Large intestine (tissue), 3 donors: ENCODE measurements around the gene SLC6A15. TPM values are rescaled to one million over a fixed set of nuclear protein-coding genes. Genes with fewer than 3 reads are reported as not detected.

Source experiments
- DNase-seq, 2 donors: peaks; one replicate each; pipeline versions ENCODE4 v3.0.0 to v3.0.0-alpha.2; 2013
- H3K27ac ChIP-seq: one replicate; pipeline ENCODE4 v1.5.1; 2013; ENCODE audit warnings: low read length
- H3K27me3 ChIP-seq: 2 replicates; pipeline ENCODE4 v1.6.1; 2013; ENCODE audit warnings: low read length; ENCODE audit not compliant: control insufficient read depth, insufficient read depth
- H3K36me3 ChIP-seq: 2 replicates; pipeline ENCODE4 v1.6.1; 2013; ENCODE audit warnings: low read length; ENCODE audit not compliant: control insufficient read depth, insufficient read depth
- H3K4me1 ChIP-seq: one replicate; pipeline ENCODE4 v1.6.1; 2013; ENCODE audit warnings: low read length; ENCODE audit not compliant: control insufficient read depth, insufficient read depth
- H3K4me3 ChIP-seq: one replicate; pipeline ENCODE4 v1.5.1; 2013; ENCODE audit warnings: low read length
- H3K9me3 ChIP-seq: one replicate; pipeline ENCODE4 v1.6.1; 2013; ENCODE audit warnings: mild to moderate bottlenecking, low read depth, low read length, moderate library complexity; ENCODE audit not compliant: control insufficient read depth
- WGBS: methylation state at CpG from one replicate; pipeline ENCODE4 v1.1.5; 2013; ENCODE audit warnings: low lambda C conversion rate; ENCODE audit not compliant: insufficient coverage; 5-methylcytosine and 5-hydroxymethylcytosine counted together
- polyA plus RNA-seq: library from polyadenylated mRNA; unstranded; fragments of 120-200 nt; gene quantifications from one replicate; pipeline ENCODE4 v1.2.1, GENCODE V29; 2013

SLC6A15 gene
- polyA plus RNA-seq, 1 donor, result 1.8 TPM

DNA sequence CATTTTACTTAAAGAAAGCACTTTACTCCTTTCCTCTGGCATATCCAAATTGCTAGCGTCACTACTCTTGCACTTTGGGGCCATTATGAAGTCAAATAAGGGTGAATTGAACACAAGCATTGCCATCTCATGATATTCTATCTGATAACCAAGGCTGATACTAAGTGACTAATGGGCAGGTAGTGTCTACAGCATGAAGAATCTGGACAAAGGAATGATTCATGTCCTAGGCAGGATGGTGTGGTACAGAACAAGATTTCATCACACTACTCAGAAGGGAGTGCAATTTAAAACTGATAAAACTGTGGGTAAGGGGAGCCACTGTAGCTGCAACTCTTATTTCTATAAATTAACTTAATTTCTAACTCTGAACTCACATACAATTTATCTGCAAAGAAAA lies 7.7 kb upstream of the SLC6A15 start:
- Histone ChIP-seq H3K4me1 (no peaks in the 10 kb centered on the region), H3K9me3 (no peaks in the 10 kb centered on the region), H3K27ac (no peak overlapping the region), H3K4me3 (no peak overlapping the region), H3K27me3 (no peaks in the 10 kb centered on the region), H3K36me3 (no peaks in the 10 kb centered on the region)
- DNase-seq, result no peak
- no CpG with 5 or more reads among the region's 1 CpG for WGBS

DNA sequence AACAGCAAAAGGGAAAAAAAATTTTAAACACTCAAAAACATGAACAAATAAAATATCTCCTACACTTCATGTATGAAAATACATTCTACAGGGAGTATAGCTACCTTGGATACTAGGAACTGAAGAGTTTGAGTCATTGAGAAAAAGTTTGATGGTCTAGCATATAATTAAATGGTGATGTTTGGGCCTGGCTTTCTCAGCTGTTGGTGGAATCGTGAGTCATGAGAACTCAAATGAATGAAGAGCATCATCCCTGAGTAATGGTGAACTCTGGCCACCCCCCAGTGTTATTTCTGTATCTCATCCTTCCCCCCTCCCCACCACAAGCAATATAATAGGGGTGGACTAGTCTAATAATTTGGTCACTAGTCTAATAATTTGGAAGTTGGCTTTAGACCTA lies 6.7 kb upstream of the SLC6A15 start:
- Histone ChIP-seq H3K36me3 (no peaks in the 10 kb centered on the region), H3K9me3 (no peaks in the 10 kb centered on the region), H3K4me1 (no peaks in the 10 kb centered on the region), H3K27me3 (peaks cover 4% of the 10 kb centered on the region), H3K4me3 (no peak overlapping the region), H3K27ac (no peak overlapping the region)
- no CpG with 5 or more reads among the region's 1 CpG for WGBS
- no peak for DNase-seq

DNA sequence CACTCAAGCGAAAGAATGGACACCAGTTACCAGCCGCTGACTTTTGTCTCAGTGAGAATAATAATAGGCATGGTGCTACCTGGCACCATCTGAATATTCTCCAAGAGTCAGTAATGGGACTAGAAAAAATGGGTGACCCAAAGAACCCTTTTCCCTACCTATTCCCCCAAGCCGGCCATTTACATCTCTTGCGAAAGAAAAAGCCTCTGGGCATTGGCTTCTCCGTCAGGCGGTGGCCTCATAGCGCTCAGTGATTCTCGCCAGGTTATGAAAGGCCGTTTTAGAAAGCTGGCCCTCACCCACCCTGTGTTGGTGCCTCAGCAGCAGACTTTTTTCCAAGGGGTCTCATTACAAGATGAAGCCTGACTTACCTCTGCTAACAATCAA lies 523 bp upstream of the SLC6A15 start:
- DNase-seq, result peak in 1 of 2 donors; percentile 2
- H3K27ac ChIP-seq, result no peak overlapping the region
- peak overlapping the region; percentile 47 for H3K4me3 ChIP-seq
- H3K36me3 ChIP-seq, result no peaks in the 10 kb centered on the region
- H3K9me3 ChIP-seq, result no peaks in the 10 kb centered on the region
- peaks cover 3% of the 10 kb centered on the region for H3K4me1 ChIP-seq
- peaks cover 43% of the 10 kb centered on the region for H3K27me3 ChIP-seq
- 0% methylated on average over 2 of the region's 9 CpGs for WGBS

DNA sequence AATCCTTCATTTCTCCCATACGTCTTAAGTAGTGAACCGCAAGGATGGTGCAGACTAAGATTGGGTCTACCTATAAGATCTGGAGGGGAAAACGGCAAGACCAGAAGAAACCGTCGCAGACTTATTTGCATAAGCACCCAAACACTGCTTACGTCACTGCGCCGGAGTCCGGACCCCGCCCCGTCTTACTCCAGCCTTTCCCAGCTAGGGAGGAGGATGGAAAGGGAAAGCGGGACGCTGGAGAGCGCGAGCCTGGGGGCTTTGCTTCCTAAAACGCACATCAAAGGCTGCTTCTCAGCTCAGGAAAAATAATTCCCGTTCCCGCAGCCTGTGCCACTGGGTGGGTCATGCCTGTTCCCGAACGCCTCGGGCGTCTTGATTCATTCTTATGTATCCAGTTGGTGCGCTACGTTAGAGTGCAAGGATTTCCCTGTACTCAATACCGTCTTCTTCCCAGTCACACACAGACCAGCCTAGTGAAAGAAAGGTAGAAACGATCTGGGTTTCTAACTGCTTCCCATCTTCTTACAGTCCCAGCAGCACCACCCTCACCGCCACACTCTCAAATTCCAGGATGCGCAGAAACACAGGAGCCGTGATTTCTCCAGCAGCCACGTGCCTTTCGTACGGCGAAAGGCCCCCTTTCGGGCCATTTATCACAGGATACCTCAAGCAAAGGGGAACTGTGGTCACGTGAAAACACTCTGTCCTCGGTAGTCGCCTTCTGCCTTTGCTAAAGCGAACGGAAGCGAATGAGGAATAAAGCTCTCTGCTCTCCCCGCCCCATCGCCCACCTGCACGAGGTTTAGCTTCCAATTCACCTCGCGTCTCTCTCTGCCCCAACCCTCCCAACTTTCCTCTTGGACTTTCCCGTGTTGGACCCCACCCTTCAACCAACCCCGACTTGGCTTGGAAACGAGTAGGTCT lies 1.1 kb downstream of the SLC6A15 start:
- Histone ChIP-seq H3K27me3 (peaks cover 43% of the 10 kb centered on the region), H3K9me3 (no peaks in the 10 kb centered on the region), H3K4me3 (peak overlapping the region; percentile 47), H3K4me1 (peaks cover 3% of the 10 kb centered on the region), H3K27ac (peak overlapping the region; percentile 46), H3K36me3 (no peaks in the 10 kb centered on the region)
- peak; percentile 17 to 46 for DNase-seq
- WGBS, result 0% methylated on average over 3 of the region's 48 CpGs

DNA sequence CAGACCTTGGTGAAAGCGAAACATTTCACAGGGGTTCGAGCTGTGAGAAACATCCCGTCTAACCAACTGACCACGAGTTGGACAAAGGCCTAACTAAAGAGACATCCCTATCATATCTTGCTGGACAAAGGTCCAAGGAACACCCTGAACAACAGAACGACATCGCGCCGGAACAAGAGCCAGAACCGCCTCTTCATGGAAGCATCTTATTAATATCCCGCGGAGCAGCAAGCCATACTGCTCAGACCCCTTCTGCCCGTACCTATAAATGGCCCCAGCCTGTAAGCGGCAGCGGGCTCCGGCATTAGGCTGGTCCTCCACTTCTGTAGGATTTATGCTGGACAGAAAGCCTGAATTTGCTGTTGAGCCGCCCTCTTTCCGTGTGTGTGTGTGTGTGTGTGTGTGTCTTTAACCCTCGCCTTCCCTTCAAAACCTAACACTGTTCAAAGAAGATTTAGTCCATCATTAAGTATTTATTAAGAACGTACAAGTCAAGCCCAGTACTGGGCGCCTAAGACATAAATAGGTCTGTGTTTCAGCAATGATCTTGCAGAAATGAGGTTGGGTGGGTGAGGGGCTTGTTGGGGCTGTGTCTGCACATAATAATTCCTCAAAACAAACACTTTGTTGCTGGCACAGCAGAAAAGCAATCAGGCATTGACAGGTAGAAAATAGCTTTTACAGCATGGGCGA lies 1.9 kb downstream of the SLC6A15 start:
- peak overlapping the region; percentile 47 for H3K4me3 ChIP-seq
- H3K4me1 ChIP-seq, result peaks cover 3% of the 10 kb centered on the region
- H3K36me3 ChIP-seq, result no peaks in the 10 kb centered on the region
- peak overlapping the region; percentile 46 for H3K27ac ChIP-seq
- no CpG with 5 or more reads among the region's 21 CpGs for WGBS
- H3K9me3 ChIP-seq, result no peaks in the 10 kb centered on the region
- peak in 1 of 2 donors; percentile 4 for DNase-seq
- peaks cover 43% of the 10 kb centered on the region for H3K27me3 ChIP-seq

DNA sequence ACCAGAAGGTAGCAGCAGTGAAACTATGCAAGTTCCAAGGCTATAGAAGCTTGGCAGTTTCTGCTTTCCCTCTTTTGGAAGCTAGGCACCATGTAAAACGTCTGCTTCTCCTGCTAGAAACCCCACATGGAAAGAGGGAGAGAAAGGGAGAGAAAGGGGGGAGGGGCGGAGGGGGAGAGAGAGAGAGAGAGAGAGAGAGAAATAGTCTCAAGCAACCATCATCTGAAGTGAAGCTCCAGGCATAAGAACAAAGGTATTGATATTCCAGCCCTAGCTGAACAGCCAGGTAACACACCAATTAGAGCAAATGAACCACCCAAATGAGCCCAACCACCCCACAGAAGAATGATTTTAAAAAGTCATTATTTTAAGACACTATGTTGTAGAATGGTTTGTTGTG lies 8.5 kb downstream of the SLC6A15 start:
- H3K27me3 ChIP-seq, result no peaks in the 10 kb centered on the region
- no peak overlapping the region for H3K27ac ChIP-seq
- no peaks in the 10 kb centered on the region for H3K36me3 ChIP-seq
- no peaks in the 10 kb centered on the region for H3K9me3 ChIP-seq
- no CpG with 5 or more reads among the region's 2 CpGs for WGBS
- DNase-seq, result no peak
- no peaks in the 10 kb centered on the region for H3K4me1 ChIP-seq
- H3K4me3 ChIP-seq, result no peak overlapping the region

DNA sequence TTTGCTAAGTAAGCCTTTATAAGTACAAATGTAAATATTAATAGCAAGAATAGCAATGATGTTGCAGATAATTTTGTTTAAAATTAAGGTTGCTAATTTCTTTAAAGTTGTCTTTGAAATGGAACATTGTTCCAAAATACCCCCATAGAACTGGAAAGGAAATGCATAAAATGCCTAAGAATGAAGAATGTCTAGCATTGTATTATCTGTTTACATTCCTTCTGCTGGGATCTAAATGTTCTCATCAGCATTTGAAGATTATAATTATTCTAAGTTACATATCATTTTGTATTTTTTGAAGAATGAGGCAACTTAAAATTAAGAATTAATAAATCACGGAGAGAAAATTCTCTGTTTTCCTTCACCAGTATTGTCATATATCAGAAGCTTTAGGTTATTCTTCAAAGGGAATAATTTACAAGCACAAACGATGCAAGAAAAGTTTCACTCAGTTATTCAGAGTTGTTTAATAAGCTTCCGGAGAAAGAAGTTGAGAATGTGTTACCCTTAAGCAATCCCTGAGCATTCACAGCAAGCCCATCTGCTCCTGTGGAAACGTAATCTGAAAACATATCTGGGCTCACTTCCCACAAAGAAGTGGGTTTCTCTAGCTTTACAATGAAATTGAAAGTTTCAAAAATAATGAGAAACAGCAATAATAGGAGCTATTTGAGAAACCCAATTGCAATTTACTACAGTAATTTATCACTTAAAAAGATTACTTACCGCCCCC lies 21.3 kb downstream of the SLC6A15 start:
- Histone ChIP-seq H3K27ac (no peak overlapping the region), H3K9me3 (no peaks in the 10 kb centered on the region), H3K4me3 (no peak overlapping the region), H3K27me3 (no peaks in the 10 kb centered on the region), H3K36me3 (no peaks in the 10 kb centered on the region), H3K4me1 (no peaks in the 10 kb centered on the region)
- 90% methylated on average over 2 of the region's 5 CpGs for WGBS
- no peak for DNase-seq

DNA sequence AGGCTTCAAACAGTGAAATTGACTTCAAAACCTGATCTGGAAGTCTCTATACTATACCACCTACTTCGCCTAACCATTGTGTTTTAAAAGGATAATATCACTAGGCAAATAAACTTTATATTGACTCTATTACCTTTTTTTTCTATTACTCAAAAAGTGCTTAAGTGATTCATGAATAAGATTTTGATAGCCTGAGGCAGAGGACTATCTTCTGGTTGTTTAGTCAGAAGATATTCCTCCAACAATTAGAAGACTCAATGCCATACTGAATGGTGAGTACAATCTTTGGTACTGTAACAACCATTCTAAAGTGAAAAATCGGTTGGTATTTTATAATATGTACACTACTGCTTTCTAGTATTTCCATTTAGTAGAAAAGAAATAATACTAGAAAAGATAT lies 22.8 kb downstream of the SLC6A15 start:
- WGBS, result 100% methylated on average over 1 of the region's 2 CpGs
- Histone ChIP-seq H3K27me3 (no peaks in the 10 kb centered on the region), H3K9me3 (no peaks in the 10 kb centered on the region), H3K4me3 (no peak overlapping the region), H3K36me3 (no peaks in the 10 kb centered on the region), H3K4me1 (no peaks in the 10 kb centered on the region), H3K27ac (no peak overlapping the region)
- DNase-seq, result no peak

DNA sequence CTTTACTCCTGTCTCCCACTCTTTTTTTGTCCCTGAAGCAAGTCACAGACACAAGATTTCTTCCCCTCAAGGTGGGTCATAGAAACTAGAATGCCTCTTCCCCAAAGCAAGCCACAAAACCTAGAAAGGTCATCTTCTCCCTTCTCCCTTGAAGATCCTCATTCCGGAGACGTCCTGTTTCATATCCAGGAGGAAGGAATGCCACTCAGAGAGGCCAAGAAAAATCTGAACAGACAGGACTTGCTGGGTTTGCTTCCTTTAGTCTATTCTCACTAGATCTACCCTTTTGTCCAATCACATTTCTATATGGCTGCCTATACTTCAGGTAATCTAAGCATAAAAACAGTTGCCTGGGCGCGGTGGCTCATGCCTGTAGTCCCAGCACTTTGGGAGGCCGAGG lies 23.7 kb downstream of the SLC6A15 start:
- no peak for DNase-seq

DNA sequence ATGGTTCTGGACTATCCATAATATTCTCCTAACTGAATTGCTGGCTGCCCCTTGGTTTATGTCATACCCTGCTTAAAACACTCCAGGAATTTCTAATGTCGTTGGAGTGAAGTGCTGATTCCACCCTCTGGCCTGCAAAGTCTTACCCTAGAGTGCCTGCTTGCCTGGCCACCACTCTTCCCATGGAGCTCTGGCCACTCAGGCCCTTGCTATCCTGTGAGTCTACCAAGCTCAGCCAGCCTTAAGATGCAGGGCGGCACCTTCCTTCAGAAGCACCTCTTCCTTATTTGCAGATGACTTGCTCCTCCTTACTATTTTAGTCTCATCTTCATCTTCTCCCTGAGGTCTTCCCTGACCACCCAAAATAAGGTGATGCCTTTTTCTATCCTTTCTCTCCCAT lies 35.3 kb downstream of the SLC6A15 start:
- H3K4me1 ChIP-seq, result no peaks in the 10 kb centered on the region
- no peak for DNase-seq
- no peaks in the 10 kb centered on the region for H3K36me3 ChIP-seq
- whole genome bisulfite sequencing, result no CpG with 5 or more reads among the region's 2 CpGs
- H3K27me3 ChIP-seq, result no peaks in the 10 kb centered on the region
- H3K9me3 ChIP-seq, result no peaks in the 10 kb centered on the region
- no peak overlapping the region for H3K4me3 ChIP-seq
- H3K27ac ChIP-seq, result no peak overlapping the region

More for the DNA sequence above, 23.7 kb downstream of the SLC6A15 start:
- Histone ChIP-seq H3K36me3 (no peaks in the 10 kb centered on the region), H3K27me3 (no peaks in the 10 kb centered on the region), H3K4me3 (no peak overlapping the region), H3K4me1 (no peaks in the 10 kb centered on the region), H3K27ac (no peak overlapping the region), H3K9me3 (no peaks in the 10 kb centered on the region)
- no CpG with 5 or more reads among the region's 5 CpGs for WGBS
